MM.1S (cell line): ENCODE measurements around the gene BCL2.

Experiments
- DNase-seq: peaks from one replicate; pipeline ENCODE4 v3.0.0-alpha.2; 2015
- H2AFZ ChIP-seq: fragments of 300-600 bp; sonication (generic); 2 replicates; pipeline ENCODE4 v1.6.0; 2016; ENCODE audit warnings: antibody characterized with exemption, low read length
- H3F3A ChIP-seq: fragments of 300-600 bp; sonication (generic); 2 replicates; pipeline ENCODE4 v1.6.1; 2016; ENCODE audit warnings: mild to moderate bottlenecking, antibody characterized with exemption, low read length, moderate library complexity, mixed read lengths; ENCODE audit not compliant: insufficient read depth
- H3K27ac ChIP-seq: fragments of 300-600 bp; sonication (generic); 2 replicates; pipeline ENCODE4 v1.5.1; 2016; ENCODE audit warnings: mild to moderate bottlenecking, low read length
- H3K27me3 ChIP-seq: fragments of 300-600 bp; sonication (generic); replicated peaks from 2 replicates; pipeline ENCODE4 v1.6.0; 2016; ENCODE audit warnings: low read length; ENCODE audit not compliant: insufficient read depth
- H3K36me3 ChIP-seq: fragments of 300-600 bp; sonication (generic); replicated peaks from 2 replicates; pipeline ENCODE4 v1.6.1; 2016; ENCODE audit warnings: mild to moderate bottlenecking, low read length, mixed read lengths; ENCODE audit not compliant: insufficient read depth
- H3K4me1 ChIP-seq: fragments of 300-600 bp; sonication (generic); 2 replicates; pipeline ENCODE4 v1.6.1; 2016; ENCODE audit warnings: low read length, mixed read lengths
- H3K4me2 ChIP-seq: fragments of 300-600 bp; sonication (generic); 2 replicates; pipeline ENCODE4 v1.6.0; 2016; ENCODE audit warnings: low read depth, low read length
- H3K4me3 ChIP-seq: fragments of 300-600 bp; sonication (generic); 2 replicates; pipeline ENCODE4 v1.5.1; 2016; ENCODE audit warnings: low read length, mixed read lengths
- H3K79me2 ChIP-seq: fragments of 300-600 bp; sonication (generic); 2 replicates; pipeline ENCODE4 v1.6.1; 2016; ENCODE audit warnings: mixed run types, low read length, mixed read lengths
- H3K9ac ChIP-seq: fragments of 300-600 bp; sonication (generic); 2 replicates; pipeline ENCODE4 v1.6.1; 2016; ENCODE audit warnings: low read length, mixed read lengths
- H3K9me2 ChIP-seq: fragments of 300-600 bp; sonication (generic); replicated peaks from 2 replicates; pipeline ENCODE4 v1.6.1; 2016; ENCODE audit warnings: mild to moderate bottlenecking, low read length, mixed read lengths; ENCODE audit not compliant: insufficient read depth
- H3K9me3 ChIP-seq: fragments of 300-600 bp; sonication (generic); replicated peaks from 2 replicates; pipeline ENCODE4 v1.6.1; 2016; ENCODE audit warnings: mild to moderate bottlenecking, low read length, mixed read lengths; ENCODE audit not compliant: insufficient read depth
- H4K20me1 ChIP-seq: fragments of 300-600 bp; sonication (generic); 2 replicates; pipeline ENCODE4 v1.6.1; 2016; ENCODE audit warnings: mild to moderate bottlenecking, low read length, moderate library complexity, mixed read lengths; ENCODE audit not compliant: insufficient read depth
- CTCF ChIP-seq: fragments of 300-600 bp; sonication (generic); IDR thresholded peaks from 2 replicates; pipeline ENCODE4 v1.5.1; 2016; ENCODE audit warnings: antibody characterized with exemption, low read length, mixed read lengths
- EZH2 ChIP-seq: fragments of 300-600 bp; sonication (generic); optimal IDR thresholded peaks from 2 replicates; pipeline ENCODE3; 2017; ENCODE audit warnings: low read depth, mild to moderate bottlenecking, antibody characterized with exemption, low read length, mixed read lengths
- EZH2phosphoT487 ChIP-seq: fragments of 300-600 bp; sonication (generic); IDR thresholded peaks from 2 replicates; pipeline ENCODE4 v1.6.1; 2018; ENCODE audit warnings: antibody characterized with exemption, low read length

Gene BCL2

GRCh38 chr18:63261029-63261428 is 58.5 kb downstream of the BCL2 start:
- no peak for DNase-seq
- H3K4me3 ChIP-seq, result no peak overlapping the region
- H3K4me2 ChIP-seq, result no peak overlapping the region
- 0 out of 2 replicates have a peak, but pooled peaks cover under 1% of the 10 kb centered on the region for H3F3A ChIP-seq
- H3K27ac ChIP-seq, result no peak overlapping the region
- H3K79me2 ChIP-seq, result peaks cover 96% of the 10 kb centered on the region
- no peaks in the 10 kb centered on the region for H3K9me2 ChIP-seq
- no peaks in the 10 kb centered on the region for H3K4me1 ChIP-seq
- no peaks in the 10 kb centered on the region for H3K27me3 ChIP-seq
- no peak overlapping the region for H2AFZ ChIP-seq
- no peaks in the 10 kb centered on the region for H3K9me3 ChIP-seq
- H4K20me1 ChIP-seq, result no peaks in the 10 kb centered on the region
- H3K9ac ChIP-seq, result no peak overlapping the region
- TF ChIP-seq CTCF, result no peak
- TF ChIP-seq EZH2, result no peak
- TF ChIP-seq EZH2phosphoT487, result no peak
- H3K36me3 ChIP-seq, result no peaks in the 10 kb centered on the region

GRCh38 chr18:63260380-63260754 is 59.2 kb downstream of the BCL2 start:
- H4K20me1 ChIP-seq, result no peaks in the 10 kb centered on the region
- H2AFZ ChIP-seq, result no peak overlapping the region
- peaks cover 90% of the 10 kb centered on the region for H3K79me2 ChIP-seq
- no peaks in the 10 kb centered on the region for H3K36me3 ChIP-seq
- H3K4me1 ChIP-seq, result peaks cover 6% of the 10 kb centered on the region
- no peak for DNase-seq
- no peaks in the 10 kb centered on the region for H3K9me3 ChIP-seq
- H3K27me3 ChIP-seq, result no peaks in the 10 kb centered on the region
- H3K27ac ChIP-seq, result no peak overlapping the region
- peaks cover 7% of the 10 kb centered on the region for H3F3A ChIP-seq
- no peak overlapping the region for H3K4me3 ChIP-seq
- H3K4me2 ChIP-seq, result no peak overlapping the region
- no peak overlapping the region for H3K9ac ChIP-seq
- TF ChIP-seq EZH2phosphoT487, result no peak
- TF ChIP-seq EZH2, result no peak
- TF ChIP-seq CTCF, result no peak
- H3K9me2 ChIP-seq, result no peaks in the 10 kb centered on the region

GRCh38 chr18:63259567-63260379 is 59.8 kb downstream of the BCL2 start:
- Histone ChIP-seq H3K27ac (no peak overlapping the region), H3K4me3 (no peak overlapping the region)
- DNase-seq, result no peak

More at GRCh38 chr18:63259567-63260379, 59.8 kb downstream of the BCL2 start:
- Histone ChIP-seq H3K27me3 (no peaks in the 10 kb centered on the region), H4K20me1 (no peaks in the 10 kb centered on the region), H3K4me1 (peaks cover 12% of the 10 kb centered on the region), H3K9ac (no peak overlapping the region), H3K79me2 (peaks cover 89% of the 10 kb centered on the region), H3K36me3 (no peaks in the 10 kb centered on the region), H3F3A (peaks cover 13% of the 10 kb centered on the region), H3K4me2 (no peak overlapping the region), H2AFZ (no peak overlapping the region), H3K9me3 (no peaks in the 10 kb centered on the region), H3K9me2 (no peaks in the 10 kb centered on the region)
- no peak for TF ChIP-seq EZH2
- no peak for TF ChIP-seq CTCF
- TF ChIP-seq EZH2phosphoT487, result no peak
